ENCODE data around the gene SLC6A4. TPM values are rescaled to one million over a fixed set of nuclear protein-coding genes. Genes with fewer than 3 reads are reported as not detected.

Gene SLC6A4
- total RNA-seq, 1 experiment from 2014 or later = 0.30 TPM

DNA sequence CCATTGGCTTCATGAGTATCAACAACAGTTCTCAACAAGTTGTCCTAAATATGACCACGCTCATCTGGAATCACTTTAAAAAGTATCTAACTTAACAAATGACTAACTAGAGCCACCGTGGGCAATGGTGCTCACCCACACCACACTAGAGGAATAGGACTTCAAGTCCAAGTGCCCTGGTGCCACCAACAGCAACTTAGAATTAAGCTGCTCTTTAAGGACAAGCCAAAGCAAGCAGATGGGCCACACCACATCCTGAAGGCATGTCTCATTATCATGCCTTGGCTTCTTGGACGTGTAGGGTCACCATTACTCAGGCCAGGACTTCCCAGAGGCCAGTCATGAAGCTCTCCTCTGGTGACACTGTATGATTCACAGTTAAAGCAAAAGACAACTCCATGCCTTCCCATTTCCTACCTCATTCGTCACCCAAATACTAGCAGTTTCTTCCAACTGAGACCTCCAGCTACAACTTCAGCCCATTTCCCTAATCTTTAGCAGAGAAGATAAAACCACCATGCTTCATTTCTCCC lies 9.4 kb upstream of the SLC6A4 start:
- H3K4me3 ChIP-seq (replicated peaks in 1 of 2; ENCODE audit: low read depth in 1 of 2, low read length in 2 of 2) = no peak overlapping the region
- ChIA-PET CTCF (interaction anchor here (1.3 kb wide), 1 partner anchor 140 kb away, joined by 4 read pairs; no protein-coding TSS in a partner anchor), POLR2A (no interaction called here), RAD21 (ENCODE audit: low non-redundant PET in 1 of 2, low total read pairs in 2 of 2, uncharacterized antibody in 2 of 2, unreplicated experiment in 2 of 2) (no interaction called here)
- no peaks in the 10 kb centered on the region for H3K27me3 ChIP-seq (ENCODE audit: insufficient read depth, low read length)
- H3K9ac ChIP-seq (ENCODE audit: low read length) = no peak overlapping the region
- H4K20me1 ChIP-seq (ENCODE audit: insufficient read depth) = no peaks in the 10 kb centered on the region
- H3K9me2 ChIP-seq (ENCODE audit: insufficient read depth) = no peaks in the 10 kb centered on the region
- no peak overlapping the region for H3K4me2 ChIP-seq (ENCODE audit: low read length)
- no peak overlapping the region for H2AFZ ChIP-seq (ENCODE audit: low read depth, low read length, poor library complexity, severe bottlenecking)
- BruUV-seq (replicated peaks) = no TSS peak
- no peak overlapping the region for H3K27ac ChIP-seq (ENCODE audit: low read depth, low read length)
- H3K4me1 ChIP-seq (ENCODE audit: control insufficient read depth in 1 of 2, insufficient read depth in 2 of 2, low read length in 2 of 2) = no peaks in the 10 kb centered on the region
- H3K9me3 ChIP-seq (ENCODE audit: control insufficient read depth in 1 of 2, insufficient read depth in 1 of 2, low read depth in 1 of 2, low read length in 2 of 2) = peaks cover 0 to 3% of the 10 kb centered on the region in 2 experiments; a peak in 1 of 4 replicates
- intact Hi-C loops (cut with micrococcal nuclease) = no loop called here
- no peaks in the 10 kb centered on the region for H3K79me2 ChIP-seq (ENCODE audit: insufficient read depth, low read length)
- H3K36me3 ChIP-seq (ENCODE audit: control insufficient read depth in 1 of 2, insufficient read depth in 2 of 2, low read length in 2 of 2) = peaks cover 10 to 23% of the 10 kb centered on the region in 2 experiments; a peak in 3 of 4 replicates
- TF ChIP-seq ATF3 (IDR thresholded peaks at IDR 0.05) (no peak), FOSL1 (IDR thresholded peaks at IDR 0.05; ENCODE audit: low read depth) (no peak), CEBPB (IDR thresholded peaks at IDR 0.05; ENCODE audit: low read depth) (no peak), EZH2 (IDR thresholded peaks at IDR 0.05) (no peak), SIN3A (IDR thresholded peaks at IDR 0.05; ENCODE audit: low read depth) (no peak), EZH2phosphoT487 (IDR thresholded peaks at IDR 0.05; ENCODE audit: borderline replicate concordance) (no peak), POLR2AphosphoS5 (IDR thresholded peaks at IDR 0.05; ENCODE audit: low read depth, low read length) (no peak), JUND (IDR thresholded peaks at IDR 0.05) (no peak), TCF7L2 (IDR thresholded peaks at IDR 0.05; ENCODE audit: borderline replicate concordance, extremely low read depth, insufficient read depth, insufficient read length) (no peak), POLR2A (IDR thresholded peaks at IDR 0.05; ENCODE audit: borderline replicate concordance, extremely low read depth, insufficient read depth, insufficient read length) (no peak), RAD21 (IDR thresholded peaks at IDR 0.05; ENCODE audit: low read depth) (no peak), SRF (IDR thresholded peaks at IDR 0.05; ENCODE audit: low read depth) (no peak), ZNF274 (IDR thresholded peaks at IDR 0.05; ENCODE audit: low read depth, low read length) (no peak), CBX3 (IDR thresholded peaks at IDR 0.05; ENCODE audit: low read depth) (no peak), EGR1 (IDR thresholded peaks at IDR 0.05; ENCODE audit: low read depth) (no peak), YY1 (IDR thresholded peaks at IDR 0.05; ENCODE audit: extremely low read depth, insufficient replicate concordance, low read depth, low read length) (no peak)
- TF ChIP-seq, protein P1, sequence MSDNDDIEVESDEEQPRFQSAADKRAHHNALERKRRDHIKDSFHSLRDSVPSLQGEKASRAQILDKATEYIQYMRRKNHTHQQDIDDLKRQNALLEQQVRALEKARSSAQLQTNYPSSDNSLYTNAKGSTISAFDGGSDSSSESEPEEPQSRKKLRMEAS (IDR thresholded peaks at IDR 0.05) = no peak
- TF ChIP-seq, protein P2, sequence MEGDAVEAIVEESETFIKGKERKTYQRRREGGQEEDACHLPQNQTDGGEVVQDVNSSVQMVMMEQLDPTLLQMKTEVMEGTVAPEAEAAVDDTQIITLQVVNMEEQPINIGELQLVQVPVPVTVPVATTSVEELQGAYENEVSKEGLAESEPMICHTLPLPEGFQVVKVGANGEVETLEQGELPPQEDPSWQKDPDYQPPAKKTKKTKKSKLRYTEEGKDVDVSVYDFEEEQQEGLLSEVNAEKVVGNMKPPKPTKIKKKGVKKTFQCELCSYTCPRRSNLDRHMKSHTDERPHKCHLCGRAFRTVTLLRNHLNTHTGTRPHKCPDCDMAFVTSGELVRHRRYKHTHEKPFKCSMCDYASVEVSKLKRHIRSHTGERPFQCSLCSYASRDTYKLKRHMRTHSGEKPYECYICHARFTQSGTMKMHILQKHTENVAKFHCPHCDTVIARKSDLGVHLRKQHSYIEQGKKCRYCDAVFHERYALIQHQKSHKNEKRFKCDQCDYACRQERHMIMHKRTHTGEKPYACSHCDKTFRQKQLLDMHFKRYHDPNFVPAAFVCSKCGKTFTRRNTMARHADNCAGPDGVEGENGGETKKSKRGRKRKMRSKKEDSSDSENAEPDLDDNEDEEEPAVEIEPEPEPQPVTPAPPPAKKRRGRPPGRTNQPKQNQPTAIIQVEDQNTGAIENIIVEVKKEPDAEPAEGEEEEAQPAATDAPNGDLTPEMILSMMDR (IDR thresholded peaks at IDR 0.05 in 2 of 3, conservative IDR thresholded peaks at IDR 0.05 in 1 of 3; ENCODE audit: borderline replicate concordance in 1 of 3, insufficient read depth in 1 of 3, low read depth in 2 of 3, low read length in 2 of 3) = no peak
- DNase-seq (ENCODE audit: low read depth, low spot score) = no peak
- no peak for ATAC-seq
